Stimulated activated CD8-positive, alpha-beta memory T cell treated with anti-CD3 and anti-CD28 coated beads, Interleukin-15, amount 100 ng/mL, for 4 hours (primary cell): Measurements from ENCODE around the gene SNRNP25.

Experiments used
- DNase-seq, 2 donors: peaks; one replicate each; pipeline ENCODE4 v3.0.0-alpha.2; 2020; ENCODE audit warnings: low read depth in 2 of 2

The SNRNP25 gene

GRCh38 chr16:101586-101985 lies 48.0 kb downstream of the SNRNP25 start:
- DNase-seq: no peak

- no peak for DNase-seq
These were observed 48.6 kb downstream of the SNRNP25 start for GRCh38 chr16:102060-102855.

DNA sequence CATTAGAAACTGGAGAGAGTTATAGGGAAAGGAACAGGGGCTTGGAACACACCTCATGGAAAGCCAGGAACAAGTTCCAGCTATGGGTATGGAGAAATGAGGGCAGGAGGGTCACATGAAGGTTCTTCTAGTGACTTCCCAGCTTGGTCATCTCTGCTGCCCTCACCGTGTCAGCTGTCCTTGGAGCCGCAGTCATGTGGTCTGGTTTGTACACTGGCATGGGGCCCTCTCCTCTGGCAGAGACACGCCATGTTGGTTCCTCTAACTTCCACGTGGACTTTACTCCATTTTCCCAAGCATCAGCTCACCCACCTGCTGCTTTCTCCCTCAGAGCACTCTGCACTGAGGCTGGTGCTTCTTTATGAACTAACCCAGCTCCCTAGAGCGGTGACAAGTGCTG lies 50.7 kb downstream of the SNRNP25 start:
- no peak for DNase-seq

GRCh38 chr16:104928-105327 lies 51.3 kb downstream of the SNRNP25 start:
- DNase-seq: no peak

- DNase-seq: no peak
These were observed 51.9 kb downstream of the SNRNP25 start for GRCh38 chr16:105521-105920.

- peak in 1 of 2 donors; percentile 24 for DNase-seq
These were observed 53.1 kb downstream of the SNRNP25 start for GRCh38 chr16:106623-107324.
